HG03108 (cell line): ENCODE measurements around the gene IQGAP3.
A peak's percentile ranks its signal among the peaks of the same experiment; 100 is the strongest.
"Not testable (repeated sequence)": the region's sequence is repeated elsewhere in the genome, so short reads cannot be mapped to it uniquely, and the experiment has no call there.

Source experiments
- ATAC-seq: cut with Tn5 transposase; IDR thresholded peaks from one replicate; pipeline ENCODE4 v1.9.1; 2021; ENCODE audit warnings: moderate library complexity; ENCODE audit not compliant: unreplicated experiment

The IQGAP3 gene

DNA sequence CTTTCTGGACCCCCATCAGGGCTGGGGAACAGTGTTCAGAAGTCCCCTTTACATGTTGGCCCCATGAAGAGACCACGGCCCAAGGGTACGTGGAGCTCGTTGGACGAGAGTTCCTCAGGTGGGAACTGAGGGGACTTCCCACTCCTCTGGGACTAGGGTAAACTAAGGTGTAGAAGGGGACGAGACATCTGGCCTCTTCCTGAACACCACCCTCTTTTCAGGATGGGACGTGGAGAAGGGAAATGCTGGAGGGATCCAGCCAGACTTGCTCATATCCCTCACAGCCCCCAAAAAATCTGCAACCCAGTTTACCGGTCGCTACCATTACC is 21.3 kb upstream of the IQGAP3 start:
- no peak for ATAC-seq

DNA sequence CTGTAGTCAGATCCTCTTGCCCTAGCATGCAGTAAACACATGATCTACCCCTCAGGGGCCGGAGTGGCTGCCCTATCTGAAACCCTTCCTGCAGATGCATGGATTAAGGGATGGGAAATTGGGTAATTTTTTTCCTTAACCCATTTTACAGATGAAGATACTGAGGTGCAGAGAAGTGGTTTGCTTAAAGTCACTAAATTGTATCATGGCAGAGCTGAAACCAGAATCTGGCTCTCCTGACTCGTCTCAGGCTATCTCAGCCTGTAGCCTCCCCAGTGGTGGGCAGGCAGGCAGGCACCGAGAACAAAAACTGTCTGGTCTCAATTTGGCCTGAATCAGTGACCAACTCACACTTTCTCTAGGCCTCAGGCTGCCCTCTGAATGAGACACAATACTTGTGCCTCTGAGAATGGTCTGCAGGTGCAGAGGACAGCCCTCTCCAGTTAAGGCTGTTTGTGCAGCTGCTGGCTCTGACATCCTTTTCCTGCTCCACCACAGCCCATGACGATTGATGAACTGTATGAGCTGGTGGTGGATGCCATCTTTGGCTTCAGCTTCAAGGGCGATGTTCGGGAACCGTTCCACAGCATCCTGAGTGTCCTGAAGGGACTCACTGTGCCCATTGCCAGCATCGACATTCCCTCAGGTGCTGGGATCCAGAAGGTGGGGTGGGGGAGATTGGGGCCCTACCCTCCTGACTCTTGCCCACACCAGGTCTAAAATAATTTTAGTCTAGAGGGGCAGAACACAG is 20.7 kb upstream of the IQGAP3 start:
- no peak for ATAC-seq

DNA sequence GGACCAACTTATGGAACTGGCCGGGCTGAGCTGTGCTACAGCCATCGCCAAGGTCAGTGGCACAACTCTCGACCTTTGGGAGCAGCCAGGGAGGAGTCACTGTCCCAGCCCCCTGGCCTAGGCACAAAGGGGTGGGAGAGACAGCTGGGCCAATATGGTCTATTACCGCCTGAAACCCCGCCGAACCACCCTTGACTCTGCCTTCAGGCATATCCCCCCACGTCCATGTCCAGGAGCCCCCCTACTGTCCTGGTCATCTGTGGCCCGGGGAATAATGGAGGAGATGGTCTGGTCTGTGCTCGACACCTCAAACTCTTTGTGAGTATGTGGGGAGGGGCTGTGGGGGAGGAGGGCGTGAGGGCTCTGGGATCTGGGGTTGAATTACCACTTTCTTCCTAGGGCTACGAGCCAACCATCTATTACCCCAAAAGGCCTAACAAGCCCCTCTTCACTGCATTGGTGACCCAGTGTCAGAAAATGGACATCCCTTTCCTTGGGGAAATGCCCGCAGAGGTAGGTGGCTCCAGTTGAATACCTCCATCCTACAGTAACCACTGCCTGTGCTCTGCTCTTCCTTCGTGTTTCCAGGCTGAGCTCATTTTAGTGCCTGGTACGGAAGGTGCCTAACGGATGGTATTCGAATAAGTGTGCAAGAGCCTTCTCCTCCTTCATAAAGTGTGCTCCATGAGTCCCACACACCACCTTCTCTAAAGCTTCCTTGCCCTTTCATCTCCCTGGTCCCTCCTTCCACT is 20.0 kb upstream of the IQGAP3 start:
- ATAC-seq: no peak

DNA sequence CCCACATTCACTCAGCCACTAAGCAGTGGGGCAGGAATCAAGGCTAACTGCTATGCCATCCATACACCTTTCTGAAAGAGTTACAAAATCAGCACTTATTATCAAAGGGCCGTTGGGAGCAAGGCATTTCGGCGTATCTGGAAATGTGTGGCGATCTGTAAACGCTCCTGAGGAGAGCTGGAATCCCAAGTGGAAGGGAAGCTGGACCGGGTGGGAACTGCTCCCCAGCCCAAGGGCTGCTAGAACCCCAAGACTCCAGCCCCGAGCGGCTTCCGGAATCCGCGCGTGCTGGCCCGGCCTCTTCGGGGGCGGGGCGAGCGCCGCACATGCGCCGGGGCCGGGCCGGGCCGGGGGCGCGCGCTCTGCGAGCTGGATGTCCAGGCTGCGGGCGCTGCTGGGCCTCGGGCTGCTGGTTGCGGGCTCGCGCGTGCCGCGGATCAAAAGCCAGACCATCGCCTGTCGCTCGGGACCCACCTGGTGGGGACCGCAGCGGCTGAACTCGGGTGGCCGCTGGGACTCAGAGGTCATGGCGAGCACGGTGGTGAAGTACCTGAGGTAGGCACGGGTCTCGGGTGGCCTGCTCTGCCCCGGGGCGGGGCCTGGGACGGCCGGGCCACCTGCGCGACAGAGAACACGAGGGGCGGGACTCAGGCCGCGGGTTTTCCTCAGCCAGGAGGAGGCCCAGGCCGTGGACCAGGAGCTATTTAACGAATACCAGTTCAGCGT is 19.2 kb upstream of the IQGAP3 start, which contains the start of gene NAXE:
Gene NAXE (plus strand): TSS at position 345 of the 726 bp plus-strand sequence. CDS start 29 bp downstream, at position 374.
- ATAC-seq: peak; percentile 90

DNA sequence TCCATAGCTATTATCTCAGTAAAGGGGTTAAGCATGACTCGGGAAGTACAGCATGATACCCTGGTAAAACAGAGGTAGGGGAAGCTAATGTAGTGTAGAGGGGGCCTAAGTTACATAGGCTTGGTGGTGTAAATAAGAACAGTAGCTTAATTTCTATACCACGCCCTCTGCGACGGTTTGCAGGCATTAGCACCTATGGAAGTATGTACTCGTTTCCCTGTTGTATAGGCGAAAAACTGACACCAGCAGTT is 18.7 kb upstream of the IQGAP3 start:
- ATAC-seq: no peak

DNA sequence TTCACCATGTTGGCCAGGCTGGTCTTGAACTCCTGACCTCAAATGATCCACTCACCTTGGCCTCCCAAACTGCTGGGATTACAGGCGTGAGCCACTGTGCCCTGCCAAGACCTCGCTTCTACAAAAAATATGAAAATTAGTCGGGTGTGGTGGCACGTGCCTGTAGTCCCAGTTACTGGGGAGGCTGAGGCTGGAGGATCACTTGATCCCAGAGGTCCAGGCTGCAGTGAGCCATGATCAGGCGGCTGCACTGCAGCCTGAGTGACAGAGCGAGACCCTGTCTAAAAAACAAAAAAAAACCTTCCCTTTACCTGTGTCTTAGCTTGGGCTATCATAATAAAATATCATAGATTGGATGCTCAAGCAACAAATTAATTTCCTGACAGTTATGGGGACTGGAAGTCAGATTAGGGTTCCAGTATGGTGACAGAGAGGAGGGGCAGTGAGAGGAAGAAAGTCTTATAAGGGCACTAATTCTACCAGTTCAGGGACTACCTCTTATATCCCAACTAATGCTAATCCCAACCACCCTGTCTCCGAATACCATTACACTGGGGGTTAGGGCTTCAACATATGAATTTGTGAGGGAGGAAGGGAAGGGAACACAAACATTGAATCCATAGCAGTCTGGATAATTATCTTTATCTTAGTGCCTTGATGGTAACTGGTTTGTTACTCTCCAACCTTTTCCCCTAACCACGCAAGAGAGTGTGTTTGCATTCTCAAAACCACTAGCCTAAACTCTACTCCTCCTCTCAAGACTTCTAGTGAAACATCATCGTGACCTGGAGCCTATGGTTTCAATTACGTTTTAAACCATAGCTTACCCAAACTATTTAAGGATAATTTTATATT is 18.2 kb upstream of the IQGAP3 start:
- ATAC-seq: no peak

DNA sequence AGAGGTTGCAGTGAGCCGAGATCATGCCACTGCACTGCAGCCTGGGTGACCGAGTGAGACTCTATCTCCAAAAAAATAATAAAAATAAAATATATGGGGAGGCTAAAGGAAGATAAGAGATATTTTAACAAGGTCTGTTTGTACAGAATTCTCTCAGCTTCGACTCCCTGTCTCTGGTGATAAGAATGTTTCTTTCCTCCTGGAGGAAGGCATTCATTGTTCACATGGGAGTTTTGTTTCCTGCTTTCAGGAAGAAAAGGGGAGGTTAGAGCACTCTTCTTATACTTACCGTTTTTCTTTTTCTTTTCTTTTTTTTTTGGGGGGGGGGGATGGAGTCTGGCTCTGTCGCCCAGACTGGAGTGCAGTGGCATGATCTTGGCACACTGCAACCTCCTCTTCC is 17.2 kb upstream of the IQGAP3 start:
- no peak for ATAC-seq

DNA sequence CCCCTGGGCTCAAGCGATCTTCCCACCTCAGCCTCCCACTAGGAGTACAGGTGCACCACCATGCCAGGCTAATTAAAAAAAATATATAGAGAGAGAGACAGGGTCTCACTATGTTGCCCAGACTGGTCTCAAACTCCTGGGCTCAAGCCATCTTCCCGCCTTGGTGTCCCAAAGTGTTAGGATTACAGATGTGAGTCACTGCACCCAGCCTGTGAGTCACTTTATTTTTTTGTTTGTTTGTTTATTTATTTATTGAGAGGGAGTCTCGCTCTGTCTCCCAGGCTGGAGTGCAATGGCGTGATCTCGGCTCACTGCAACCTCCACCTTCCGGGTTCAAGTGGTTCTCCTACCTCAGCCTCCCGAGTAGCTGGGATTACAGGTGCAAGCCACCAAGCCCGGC is 15.6 kb upstream of the IQGAP3 start:
- ATAC-seq: not testable (repeated sequence)

DNA sequence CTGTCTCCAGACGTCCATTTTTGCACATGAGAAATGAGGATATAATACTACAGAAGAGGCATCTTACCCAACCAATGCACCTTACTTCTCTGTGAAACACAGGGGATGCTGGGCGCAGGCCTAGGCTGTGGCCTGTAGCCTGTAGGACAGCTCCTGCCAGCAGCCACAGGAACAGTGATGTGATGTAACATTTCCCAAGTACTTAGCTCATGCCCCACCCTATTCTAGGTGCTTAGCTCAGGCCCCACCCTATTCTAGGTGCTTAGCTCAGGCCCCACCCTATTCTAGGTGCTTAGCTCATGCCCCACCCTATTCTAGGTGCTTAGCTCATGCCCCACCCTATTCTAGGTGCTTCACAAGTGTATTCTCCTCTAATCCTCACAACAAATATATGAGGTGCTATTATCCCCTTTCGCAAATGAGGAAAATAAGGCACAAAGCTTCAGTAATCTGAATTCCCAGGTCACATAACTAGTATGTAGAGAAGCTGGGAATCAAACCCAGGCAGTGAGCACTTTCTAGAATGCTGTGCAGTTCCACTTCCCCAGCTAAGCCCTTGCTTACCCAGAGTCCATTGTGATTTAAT is 14.6 kb upstream of the IQGAP3 start:
- ATAC-seq: no peak

DNA sequence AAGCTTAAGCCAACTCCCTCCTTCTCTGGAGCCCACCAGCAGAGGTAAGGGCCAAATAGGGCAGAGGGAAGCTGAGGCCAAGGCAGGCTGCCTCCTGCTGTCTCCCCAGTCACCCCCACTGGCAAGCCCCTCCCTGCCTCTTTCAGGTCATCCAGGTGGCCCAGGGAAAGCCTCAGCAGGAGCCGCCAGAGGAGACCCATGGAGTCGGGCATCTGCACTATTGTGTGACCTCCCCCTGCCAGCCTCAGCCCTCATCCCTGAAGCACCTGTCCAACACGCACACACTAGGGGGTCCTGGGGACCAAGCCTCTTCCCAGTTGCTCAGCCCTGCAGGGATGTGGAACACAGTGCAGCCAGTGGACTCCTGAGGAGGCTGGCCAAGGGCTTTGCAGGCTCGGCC is 14.0 kb upstream of the IQGAP3 start:
- no peak for ATAC-seq

DNA sequence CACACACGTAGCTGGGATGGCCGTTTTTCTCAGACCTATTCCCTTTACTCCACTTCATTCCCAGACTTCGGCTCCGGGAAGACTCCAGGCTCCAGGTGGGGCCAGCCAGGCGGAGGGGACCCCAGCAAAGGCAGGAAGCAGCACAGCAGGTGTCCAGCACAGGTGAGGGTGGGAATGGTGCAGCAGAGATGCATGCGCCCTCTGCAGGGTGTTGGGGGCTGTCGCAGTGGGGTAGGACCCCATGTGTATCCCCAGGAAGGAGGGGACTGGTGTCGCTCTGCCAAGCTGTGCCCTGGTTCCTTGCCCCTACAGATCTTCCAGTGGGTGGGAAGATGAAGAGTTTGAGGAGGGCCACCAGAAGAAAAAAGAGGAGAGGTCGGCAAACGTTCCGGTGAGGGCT is 12.4 kb upstream of the IQGAP3 start:
- no peak for ATAC-seq

DNA sequence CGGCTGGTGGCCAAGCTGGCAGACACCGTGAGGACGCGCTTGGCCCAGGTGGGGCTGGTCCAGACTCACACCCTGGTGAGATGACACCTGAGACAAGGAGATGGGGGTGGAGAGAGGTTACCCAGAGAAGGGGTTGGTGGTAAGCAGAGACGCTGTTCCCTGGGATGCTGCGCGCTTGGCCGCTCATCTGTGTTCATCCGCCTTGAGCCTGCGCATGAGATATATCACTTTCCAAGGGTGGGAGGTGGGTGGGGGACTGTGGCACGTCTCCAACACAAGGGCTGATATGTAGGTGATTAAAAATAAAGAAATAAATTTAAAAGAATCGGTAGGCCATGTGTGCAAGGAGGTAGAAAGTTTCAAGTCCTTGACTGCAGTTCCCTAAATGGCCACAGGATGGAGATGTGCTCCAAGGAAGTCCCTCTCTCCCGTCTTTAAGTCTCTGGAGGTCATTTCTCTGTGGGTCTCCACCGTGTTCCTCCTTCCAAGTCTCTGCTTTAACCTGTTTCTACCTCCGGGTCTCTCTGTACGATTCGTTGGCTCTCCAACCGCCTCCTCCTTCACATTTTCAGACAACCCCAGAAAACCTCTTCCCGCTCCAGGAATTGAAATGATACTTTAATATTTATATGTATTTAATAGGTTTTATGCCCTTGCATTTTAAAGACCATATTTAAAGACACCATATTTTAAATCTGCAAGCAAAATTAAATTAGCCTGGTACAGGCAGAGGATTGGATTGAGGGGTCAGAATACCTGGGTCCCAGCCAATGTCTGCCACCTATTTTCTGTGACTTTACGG is 11.7 kb upstream of the IQGAP3 start:
- no peak for ATAC-seq

DNA sequence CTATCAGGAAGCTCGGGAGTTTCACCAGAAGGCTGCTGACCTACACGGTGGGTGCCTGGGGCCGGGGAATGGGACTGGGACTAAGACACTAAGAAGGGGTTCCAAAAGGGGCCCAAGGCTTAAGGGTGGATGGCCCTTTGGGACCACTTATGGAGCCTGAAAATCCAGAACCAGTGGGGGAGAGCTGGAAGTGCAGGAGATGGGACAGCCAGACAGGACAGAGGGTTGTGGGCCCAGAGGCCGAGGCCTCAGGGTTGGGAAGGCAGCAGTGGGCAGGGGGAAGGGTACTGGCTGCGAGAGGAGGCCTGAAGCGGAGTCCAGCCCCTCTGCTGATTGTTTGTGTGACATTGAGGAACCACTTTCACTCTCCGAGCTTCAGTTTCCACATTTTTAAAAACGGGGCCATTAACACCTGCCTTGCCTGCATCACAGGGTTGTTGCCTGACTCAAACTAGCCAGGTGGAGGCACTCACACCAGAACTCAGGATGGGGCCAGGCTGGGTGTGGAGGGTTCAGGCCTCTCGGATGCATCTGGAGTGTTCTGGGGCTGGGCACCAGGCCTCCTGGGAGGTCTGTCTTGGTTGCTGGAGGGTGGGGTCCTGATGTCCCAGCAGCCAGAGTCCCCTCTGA is 10.1 kb upstream of the IQGAP3 start:
- no peak for ATAC-seq

DNA sequence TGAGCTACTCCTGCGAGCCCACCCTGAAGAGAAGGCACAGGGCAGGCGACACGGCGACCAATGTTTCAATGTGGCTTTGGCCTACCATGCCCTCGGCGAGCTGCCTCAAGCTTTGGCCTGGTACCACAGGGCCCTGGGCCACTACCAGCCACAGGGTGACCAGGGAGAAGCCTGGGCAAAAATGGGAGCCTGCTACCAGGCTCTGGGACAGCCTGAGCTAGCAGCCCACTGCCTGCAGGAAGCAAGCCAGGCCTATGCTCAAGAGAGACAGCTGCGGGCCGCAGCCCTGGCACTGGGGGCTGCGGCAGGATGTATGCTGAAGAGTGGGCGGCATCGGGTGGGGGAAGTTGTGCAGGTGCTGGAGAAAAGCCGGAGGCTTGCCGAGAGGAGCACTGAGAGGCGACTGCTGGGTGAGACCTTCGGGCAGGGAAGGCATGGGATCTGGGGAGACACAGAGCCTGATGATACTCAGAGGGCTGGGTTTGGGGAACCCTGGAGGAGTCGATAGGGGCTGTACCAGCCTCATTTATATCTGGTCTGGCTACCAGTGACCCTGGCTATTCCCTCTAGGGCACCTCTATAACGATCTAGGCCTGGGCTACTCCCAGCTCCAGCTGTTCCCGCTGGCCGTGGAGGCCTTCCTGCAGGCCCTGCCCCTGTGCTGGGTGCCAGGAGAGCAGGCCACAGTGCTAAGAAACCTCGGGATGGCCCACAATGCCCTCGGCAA is 9.5 kb upstream of the IQGAP3 start:
- ATAC-seq: no peak

DNA sequence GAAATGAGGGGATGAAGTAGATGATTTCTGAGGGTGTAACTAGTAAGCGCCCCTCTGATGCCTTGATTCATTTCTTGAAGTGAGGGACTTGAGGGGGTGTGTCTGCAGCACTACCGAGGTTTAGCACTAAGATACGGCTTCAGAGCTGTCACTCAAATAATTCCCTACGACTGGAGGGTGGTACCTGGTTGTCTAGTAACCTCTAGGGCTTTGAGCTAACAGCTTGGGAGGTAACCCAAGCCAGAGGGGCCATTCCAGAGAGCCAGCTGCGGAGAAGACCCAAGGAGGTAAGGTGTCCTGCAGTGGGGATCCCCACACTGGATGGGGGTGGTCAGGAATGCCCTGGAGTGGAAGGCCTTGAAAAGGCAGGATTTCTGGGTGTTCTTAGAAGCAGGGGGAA is 7.1 kb upstream of the IQGAP3 start, which contains the start of gene TTC24:
Gene TTC24 (plus strand): TSS at position 252 of the 400 bp plus-strand sequence. CDS start 1,642 bp downstream, outside the sequence.
- ATAC-seq: no peak

DNA sequence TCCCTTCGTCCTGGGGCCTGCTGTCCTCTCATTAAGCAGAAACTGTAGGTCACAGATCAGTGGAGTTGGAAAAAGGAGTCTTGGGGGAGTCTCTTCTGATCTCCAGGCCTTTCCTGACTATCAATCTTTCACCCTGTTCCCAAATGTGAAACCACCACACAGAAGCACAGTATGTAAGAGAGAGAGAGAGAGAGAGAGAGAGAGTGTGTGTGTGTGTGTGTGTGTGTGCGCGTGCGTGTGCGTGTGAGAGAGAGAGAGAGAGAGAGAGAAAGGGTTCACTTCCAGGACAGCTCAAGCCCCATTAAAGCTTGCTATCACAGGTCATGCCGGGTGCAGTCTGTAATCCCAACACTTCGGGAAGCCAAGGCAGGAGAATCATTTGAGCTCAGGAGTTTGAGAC is 5.7 kb upstream of the IQGAP3 start:
- ATAC-seq: no peak

DNA sequence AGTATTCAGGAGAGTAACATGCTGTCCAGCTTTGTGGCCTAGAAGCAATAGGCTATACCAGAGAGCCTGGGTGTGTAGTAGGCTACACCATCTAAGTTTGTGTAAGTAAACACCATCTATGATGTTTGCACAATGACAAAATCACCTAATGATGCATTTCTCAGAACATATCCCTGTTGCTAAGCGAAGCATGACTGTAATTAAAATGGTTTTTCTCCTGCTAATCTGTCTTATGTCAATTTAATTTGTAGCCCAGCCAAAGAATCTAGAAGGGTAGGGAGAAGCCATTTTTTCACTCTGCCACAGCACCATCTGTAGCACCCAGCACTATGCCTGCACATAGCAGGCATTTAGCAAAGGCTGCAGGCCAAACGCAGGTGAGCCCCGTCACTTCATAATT is 5.2 kb upstream of the IQGAP3 start:
- ATAC-seq: no peak

DNA sequence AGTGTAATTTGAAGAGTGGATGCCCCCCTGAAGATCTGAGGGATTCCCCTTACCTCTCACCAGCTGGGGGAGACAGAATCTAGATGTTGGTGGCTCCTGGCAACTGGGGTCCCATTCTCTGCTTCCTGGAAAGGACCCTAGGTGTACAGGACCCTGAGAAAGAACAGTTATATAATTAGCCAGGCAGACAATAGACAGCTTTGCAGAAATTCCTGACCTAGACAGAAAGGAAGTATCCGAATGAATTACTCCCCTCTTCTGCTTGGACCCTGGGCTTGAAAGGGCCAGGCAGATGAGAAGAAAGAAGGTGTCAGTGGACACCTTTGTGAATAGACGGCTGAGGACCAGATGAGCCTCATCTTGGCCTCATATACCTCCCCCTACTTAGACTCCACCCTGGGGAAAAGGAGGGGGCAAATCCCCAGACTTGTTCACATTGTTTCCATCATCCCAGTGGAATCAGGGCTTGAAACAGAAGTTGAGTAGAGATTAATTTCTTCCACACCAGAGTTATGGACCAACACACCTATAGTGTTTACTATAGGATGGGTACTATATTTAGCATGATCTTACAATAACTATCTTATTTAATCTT is 1.8 kb upstream of the IQGAP3 start:
- no peak for ATAC-seq

DNA sequence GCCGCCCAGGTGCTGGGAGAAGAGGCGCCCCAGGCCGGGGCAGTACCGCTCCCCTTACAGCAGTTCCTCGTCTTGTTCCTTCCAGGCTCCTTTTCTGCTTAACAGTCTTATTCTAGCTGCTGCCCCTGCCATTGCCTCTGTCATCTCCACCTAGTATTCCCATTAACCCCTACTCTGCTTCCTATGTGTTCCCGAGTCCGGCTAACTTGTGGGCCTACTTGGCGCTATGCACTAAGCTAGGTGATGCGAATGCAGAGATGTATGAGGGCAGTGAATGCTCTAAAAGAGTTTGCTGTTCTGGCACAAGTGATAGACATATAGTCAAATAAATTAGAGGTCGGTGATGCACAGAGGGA is 276 bp upstream of the IQGAP3 start:
- ATAC-seq: no peak
